Measurements from ENCODE around the gene SLC38A10. TPM values are rescaled to one million over a fixed set of nuclear protein-coding genes. Genes with fewer than 3 reads are reported as not detected.

SLC38A10 gene
- polyA plus RNA-seq, 6 donors from 2014 or later: 44.0 to 82.0 (median 51.0) TPM

DNA sequence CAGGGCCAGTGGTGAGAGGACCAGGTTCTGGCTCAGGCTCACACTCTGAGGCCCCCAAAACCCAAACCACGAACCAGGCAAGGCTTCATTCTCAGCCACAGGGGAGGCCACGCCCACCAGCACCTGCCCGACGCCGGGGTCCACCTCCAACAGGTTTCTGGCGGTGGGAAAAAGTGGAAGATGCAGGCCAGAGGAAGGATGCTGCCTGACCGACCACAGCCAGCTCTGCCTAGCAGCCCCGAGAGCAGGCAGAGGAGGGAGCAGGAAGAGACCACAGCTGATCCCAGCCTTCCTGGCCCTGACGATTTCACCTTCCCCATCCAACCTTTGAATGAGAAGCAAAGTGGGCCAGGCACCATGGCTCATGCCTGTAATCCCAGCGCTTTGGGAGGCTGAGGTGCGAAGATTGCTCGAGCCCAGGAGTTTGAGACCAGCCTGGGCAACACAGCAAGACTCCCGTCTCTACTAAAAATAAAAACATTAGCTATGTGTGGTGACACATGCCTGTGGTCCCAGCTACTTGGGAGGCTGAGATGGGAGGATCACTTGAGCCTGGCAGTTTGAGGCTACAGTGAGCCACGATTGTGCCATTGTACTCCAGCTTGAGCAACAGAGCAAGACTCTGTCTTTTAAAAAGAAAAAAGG is 30.7 kb upstream of the SLC38A10 start:
- Mint-ChIP-seq H3K4me3 (no peak overlapping the region), H3K36me3 (no peaks in the 10 kb centered on the region), H3K9me3 (no peaks in the 10 kb centered on the region), H3K27me3 (peaks cover 0 to 5% (median 0%) of the 10 kb centered on the region in 3 donors), H3K27ac (no peak overlapping the region), H3K4me1 (no peaks in the 10 kb centered on the region)
- no peak for DNase-seq
- no peak for ATAC-seq (ENCODE audit: low read depth in 2 of 2)

DNA sequence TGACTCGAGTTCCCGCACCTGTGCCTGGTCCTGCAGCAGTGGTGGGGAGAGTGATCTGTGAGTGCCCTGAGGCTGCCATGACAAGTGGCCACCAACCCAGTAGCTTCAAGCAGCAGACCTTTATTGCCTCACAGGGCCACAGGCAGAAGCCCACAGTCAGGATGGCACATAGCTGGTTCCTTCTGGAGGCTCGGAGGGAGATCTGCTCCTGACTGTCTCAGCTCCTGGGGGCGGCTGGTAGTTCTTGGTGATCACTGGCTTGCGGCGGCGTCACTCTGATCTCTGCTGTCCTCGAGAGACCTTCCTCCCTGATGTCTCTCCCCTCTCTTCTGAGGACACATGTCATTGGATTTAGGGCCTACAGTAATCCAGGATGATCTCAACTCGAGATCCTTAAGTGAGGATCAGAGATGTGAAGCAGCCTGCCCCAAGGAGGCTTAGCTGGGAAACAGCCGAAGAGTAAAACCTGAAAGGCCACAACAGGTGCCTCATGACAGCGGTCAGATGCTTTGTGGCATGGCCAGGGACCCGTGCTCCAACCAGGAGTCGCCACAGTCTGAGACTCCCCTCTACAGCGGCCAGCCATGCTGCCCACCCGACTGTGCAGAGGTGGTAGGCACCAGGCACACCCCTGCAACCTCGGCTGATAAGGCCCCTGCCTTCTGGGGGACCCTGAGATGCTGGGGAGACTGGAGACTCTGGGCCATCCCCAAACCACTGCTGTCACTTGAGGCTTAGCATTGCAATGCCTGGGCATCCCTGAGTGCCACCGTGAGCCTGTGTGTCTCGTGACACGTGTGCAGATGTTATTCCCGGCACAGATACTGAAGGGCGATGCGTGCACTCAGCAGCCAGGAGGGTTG is 30.0 kb upstream of the SLC38A10 start:
- Mint-ChIP-seq H3K4me3 (no peak overlapping the region), H3K27ac (no peak overlapping the region), H3K27me3 (peaks cover 0 to 9% (median 0%) of the 10 kb centered on the region in 3 donors), H3K4me1 (no peaks in the 10 kb centered on the region), H3K9me3 (no peaks in the 10 kb centered on the region), H3K36me3 (no peaks in the 10 kb centered on the region)
- no peak for ATAC-seq (ENCODE audit: low read depth in 2 of 2)
- DNase-seq: no peak

DNA sequence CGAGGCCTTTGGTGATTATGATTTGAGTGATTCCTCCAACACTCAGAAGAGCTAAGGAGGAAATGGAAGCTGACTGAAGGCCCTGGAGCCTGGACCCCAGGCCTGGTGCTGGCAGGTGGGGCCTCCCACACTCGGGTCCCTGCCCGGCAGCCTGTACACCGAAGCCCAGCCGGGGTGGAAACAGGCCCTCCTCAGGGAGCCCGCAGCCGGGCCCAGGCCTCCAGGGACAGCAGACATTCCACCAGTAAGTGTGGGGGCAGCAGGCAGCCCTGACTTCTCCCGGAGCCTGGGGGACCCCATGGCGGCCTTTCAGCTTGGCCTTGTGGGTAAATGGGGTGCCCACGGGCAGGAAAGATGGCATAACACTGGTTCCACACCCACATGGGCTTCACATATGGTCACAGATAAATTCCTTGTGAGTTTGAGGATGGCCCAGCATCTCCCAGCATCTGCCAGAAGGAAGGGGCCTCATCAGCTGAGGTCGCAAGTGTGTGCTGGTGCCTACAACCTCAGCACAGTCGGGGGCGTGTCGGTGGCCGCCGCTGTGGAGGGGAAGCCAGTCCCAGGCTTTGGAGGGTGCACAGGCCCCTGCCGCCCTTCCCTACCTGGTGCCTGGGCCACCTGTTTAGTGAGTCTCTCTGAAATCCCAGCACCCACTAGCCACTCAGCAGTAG is 29.2 kb upstream of the SLC38A10 start:
- ATAC-seq (ENCODE audit: low read depth in 2 of 2) (no peak), DNase-seq (no peak)
- Mint-ChIP-seq H3K4me1 (no peaks in the 10 kb centered on the region), H3K4me3 (no peak overlapping the region), H3K27me3 (peaks cover 0 to 9% (median 0%) of the 10 kb centered on the region in 3 donors), H3K9me3 (no peaks in the 10 kb centered on the region), H3K27ac (no peak overlapping the region), H3K36me3 (no peaks in the 10 kb centered on the region)

DNA sequence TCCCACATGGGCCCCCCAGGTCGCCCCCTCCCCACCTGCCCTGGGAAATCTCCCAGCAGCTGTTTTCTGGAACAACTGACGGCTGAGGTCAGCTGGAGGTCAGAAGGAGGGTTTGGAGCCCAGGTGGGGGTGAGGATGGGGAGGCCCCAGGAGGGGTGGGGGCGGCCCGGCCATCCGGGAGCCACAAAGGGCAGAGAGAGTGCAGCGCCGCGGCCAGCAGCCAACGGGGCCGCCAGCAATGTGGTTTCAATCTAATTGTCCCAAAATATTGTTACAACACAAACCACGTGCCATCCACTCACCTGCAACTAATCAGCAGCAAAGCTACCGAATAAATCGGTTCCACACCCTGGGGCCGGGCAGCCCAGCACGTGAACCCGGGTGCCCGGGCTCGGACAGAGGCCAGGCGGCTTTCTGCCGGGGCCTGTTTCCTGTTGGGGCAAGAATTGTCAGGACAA is 28.3 kb upstream of the SLC38A10 start:
- Mint-ChIP-seq H3K4me1 (no peaks in the 10 kb centered on the region), H3K27ac (no peak overlapping the region), H3K36me3 (no peaks in the 10 kb centered on the region), H3K27me3 (peaks cover 0 to 9% (median 0%) of the 10 kb centered on the region in 3 donors), H3K9me3 (no peaks in the 10 kb centered on the region), H3K4me3 (no peak overlapping the region)
- DNase-seq: no peak
- ATAC-seq (ENCODE audit: low read depth in 2 of 2): no peak

DNA sequence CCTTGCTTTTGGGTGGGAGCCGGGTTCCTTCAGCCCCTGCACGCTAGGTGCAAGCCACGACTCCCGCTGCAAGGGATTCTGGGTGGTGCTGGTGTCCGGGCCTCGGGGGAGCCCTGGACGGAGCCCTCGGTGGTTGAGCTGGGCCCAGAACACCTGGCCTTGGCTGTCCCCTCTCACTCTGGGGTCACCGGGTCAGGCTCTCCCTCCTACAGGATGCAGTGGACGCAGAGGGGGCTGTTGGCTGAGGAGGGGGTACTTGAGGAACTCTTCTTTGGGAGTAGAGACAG is 27.9 kb upstream of the SLC38A10 start:
- no peak overlapping the region for H3K27ac Mint-ChIP-seq
- DNase-seq (no peak), ATAC-seq (ENCODE audit: low read depth in 2 of 2) (no peak)
- no peaks in the 10 kb centered on the region for H3K9me3 Mint-ChIP-seq
- peaks cover 0 to 9% (median 0%) of the 10 kb centered on the region in 3 donors for H3K27me3 Mint-ChIP-seq
- no peaks in the 10 kb centered on the region for H3K4me1 Mint-ChIP-seq
- H3K4me3 Mint-ChIP-seq: no peak overlapping the region
- H3K36me3 Mint-ChIP-seq: no peaks in the 10 kb centered on the region

DNA sequence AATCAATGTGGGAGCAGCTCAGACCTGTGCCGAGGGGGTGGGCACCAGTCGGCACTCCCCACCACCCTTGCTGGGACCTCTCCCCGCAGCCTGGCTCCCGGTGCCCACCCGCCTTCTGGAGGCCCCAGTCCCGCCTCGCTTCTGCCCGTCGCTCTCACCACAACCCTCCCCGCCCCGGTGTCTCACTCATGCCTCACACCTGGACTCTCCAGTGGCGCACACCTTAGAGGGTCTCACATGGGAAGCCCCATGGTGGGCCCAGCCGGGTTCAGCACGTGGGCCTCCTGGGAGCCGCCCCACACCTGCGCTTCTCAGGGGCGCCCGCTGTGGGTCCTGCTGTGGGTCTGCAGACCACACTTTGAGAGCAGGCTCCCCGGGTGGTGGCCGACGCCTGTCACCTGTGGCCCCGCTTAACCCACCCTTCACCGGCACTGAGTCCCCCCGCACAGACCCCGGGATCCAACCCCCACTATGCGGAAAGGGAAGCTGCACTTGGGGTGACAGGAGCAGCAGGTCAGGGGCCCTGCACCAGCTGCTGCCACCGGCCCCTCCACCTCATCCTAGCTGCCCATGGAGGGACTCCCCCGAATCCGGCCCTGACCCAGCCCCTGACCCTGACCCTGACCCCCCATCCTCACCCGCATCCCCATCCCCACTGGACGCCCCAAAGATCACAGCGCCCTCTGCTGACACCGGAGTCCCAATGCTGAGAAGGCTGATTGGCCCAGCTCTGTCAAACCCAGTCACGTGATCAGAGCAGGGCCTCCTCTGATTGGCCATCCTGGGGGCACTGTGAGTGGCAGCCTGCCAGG is 27.4 kb upstream of the SLC38A10 start:
- Mint-ChIP-seq H3K36me3 (no peaks in the 10 kb centered on the region), H3K27me3 (peaks cover 0 to 9% (median 0%) of the 10 kb centered on the region in 3 donors), H3K4me1 (no peaks in the 10 kb centered on the region), H3K27ac (no peak overlapping the region), H3K4me3 (no peak overlapping the region), H3K9me3 (no peaks in the 10 kb centered on the region)
- ATAC-seq (ENCODE audit: low read depth in 2 of 2): peak; percentile 50 to 51
- DNase-seq: no peak

DNA sequence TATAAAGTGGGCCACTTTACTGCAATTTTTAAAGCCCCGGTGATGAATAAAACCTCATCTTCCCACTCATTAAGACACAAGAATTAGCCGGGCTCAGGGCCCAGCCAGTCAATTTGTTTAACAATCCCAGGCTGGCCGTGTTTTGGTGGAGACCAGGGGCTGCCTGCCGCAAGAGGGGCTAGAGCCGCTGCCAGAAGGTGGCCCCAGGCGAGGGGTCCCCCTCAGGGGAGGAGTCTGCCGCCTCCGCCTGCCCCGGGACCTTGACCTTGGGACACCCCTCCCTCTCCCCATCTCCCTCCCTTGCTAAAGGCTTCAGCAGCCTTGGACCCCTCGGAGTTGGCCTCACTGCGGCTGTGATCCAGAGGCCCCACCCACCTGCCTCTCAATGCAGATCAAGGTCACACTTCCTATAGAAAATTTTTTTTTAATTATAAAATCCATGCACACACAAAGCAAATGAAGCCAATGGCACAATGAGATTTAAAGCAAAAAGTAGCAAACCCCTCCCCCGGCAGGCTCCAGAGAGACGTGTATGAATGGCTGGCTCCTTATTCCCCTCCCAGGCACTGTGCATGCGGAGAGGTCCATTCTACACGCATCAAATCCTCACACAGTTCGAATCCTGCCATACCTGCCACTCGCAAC is 23.0 kb upstream of the SLC38A10 start:
- no peak for ATAC-seq (ENCODE audit: low read depth in 2 of 2)
- Mint-ChIP-seq H3K4me1 (no peaks in the 10 kb centered on the region), H3K4me3 (no peak overlapping the region), H3K9me3 (no peaks in the 10 kb centered on the region), H3K27me3 (peaks cover 0 to 18% (median 0%) of the 10 kb centered on the region in 3 donors), H3K27ac (peak overlapping the region in 1 of 6 donors; percentile 30), H3K36me3 (no peaks in the 10 kb centered on the region)
- no peak for DNase-seq

DNA sequence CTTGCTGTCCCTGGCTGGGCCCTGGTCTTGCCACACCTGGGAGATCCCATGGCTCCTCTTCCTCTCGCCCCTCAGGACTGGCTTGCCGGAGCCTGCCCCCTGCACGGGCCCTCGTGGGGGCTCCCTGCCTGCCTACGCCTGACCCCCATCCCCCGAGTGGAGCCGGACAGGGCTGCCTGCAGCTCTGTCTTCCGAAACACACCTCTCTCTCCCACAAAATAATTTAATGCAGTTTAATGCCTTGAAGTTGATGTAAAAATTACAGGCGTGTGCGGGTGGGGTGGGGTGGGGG is 22.4 kb upstream of the SLC38A10 start:
- no peak overlapping the region for H3K4me3 Mint-ChIP-seq
- DNase-seq (no peak), ATAC-seq (ENCODE audit: low read depth in 2 of 2) (no peak)
- no peaks in the 10 kb centered on the region for H3K9me3 Mint-ChIP-seq
- H3K27me3 Mint-ChIP-seq: peaks cover 0 to 18% (median 0%) of the 10 kb centered on the region in 3 donors
- H3K4me1 Mint-ChIP-seq: no peaks in the 10 kb centered on the region
- no peak overlapping the region for H3K27ac Mint-ChIP-seq
- H3K36me3 Mint-ChIP-seq: no peaks in the 10 kb centered on the region

DNA sequence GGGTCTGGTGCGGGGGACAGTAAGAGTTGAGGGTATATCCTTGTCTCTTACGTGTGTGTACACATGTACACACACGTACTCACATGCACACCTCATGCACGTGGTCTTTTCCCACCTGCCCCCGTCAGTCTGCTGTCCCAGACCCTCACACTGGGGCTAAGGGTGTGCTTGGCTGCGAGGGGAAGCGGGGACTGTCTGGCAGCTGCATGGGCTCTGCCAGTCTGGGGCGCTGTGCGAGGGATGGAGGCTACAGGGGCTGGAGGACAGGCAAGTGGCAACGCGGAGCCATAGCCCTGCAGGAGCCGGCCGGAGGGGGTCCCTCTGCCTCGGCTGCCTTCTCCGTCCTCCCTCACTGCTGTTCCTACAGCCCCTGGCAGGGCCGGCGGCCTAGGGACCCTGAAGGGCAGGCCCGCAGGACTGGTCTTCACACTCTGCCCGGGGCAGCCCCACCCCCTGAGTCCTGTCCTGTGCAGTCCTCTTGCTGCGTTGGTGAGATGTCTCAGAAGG is 20.8 kb upstream of the SLC38A10 start:
- no peak for ATAC-seq (ENCODE audit: low read depth in 2 of 2)
- no peaks in the 10 kb centered on the region for H3K36me3 Mint-ChIP-seq

DNA sequence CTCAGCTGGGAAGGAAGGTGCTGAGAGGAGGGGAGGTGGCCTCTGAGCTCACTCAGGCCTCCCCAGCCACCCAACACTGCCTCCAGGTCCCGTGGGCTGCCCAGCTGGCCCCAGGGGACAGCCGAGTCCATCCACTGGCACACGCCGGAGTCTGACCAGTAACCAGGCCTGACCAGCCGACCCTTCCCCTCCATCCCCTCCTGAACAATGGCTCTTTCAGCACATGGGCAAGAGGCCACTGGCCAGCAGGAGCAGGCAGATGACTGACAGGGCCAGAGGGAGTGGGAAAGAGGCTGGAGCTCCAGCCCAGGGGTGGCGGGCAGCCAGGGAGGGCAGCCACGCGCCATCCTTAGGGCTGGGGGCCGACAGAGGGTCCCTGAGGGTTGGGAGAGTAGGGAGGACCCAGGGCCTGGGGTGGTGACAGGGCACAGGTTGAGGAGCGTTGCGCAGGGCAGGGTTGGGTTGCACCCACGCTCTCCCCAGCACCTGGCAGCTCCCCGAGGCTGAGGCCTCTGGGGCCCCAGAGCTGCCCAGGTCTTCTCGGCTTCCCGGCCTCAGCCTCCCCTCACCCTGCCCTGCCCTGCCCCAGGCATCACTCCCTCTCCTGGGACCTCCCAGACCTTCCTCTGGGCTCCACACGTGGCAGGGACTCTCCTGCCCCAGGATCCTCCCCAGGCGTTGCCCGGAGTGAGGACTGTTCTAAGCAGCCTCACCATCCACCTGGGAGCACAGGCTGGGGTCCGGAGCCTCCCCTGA is 20.2 kb upstream of the SLC38A10 start:
- H3K4me1 Mint-ChIP-seq: no peaks in the 10 kb centered on the region
- H3K9me3 Mint-ChIP-seq: no peaks in the 10 kb centered on the region
- H3K27ac Mint-ChIP-seq: no peak overlapping the region
- DNase-seq: no peak
- H3K27me3 Mint-ChIP-seq: peaks cover 0 to 15% (median 0%) of the 10 kb centered on the region in 3 donors
- no peak for ATAC-seq (ENCODE audit: low read depth in 2 of 2)
- H3K4me3 Mint-ChIP-seq: no peak overlapping the region
- H3K36me3 Mint-ChIP-seq: no peaks in the 10 kb centered on the region

More for the DNA sequence above, 20.8 kb upstream of the SLC38A10 start:
- H3K27ac Mint-ChIP-seq: no peak overlapping the region
- no peaks in the 10 kb centered on the region for H3K4me1 Mint-ChIP-seq
- DNase-seq: no peak
- peaks cover 0 to 17% (median 0%) of the 10 kb centered on the region in 3 donors for H3K27me3 Mint-ChIP-seq
- no peaks in the 10 kb centered on the region for H3K9me3 Mint-ChIP-seq
- no peak overlapping the region for H3K4me3 Mint-ChIP-seq

DNA sequence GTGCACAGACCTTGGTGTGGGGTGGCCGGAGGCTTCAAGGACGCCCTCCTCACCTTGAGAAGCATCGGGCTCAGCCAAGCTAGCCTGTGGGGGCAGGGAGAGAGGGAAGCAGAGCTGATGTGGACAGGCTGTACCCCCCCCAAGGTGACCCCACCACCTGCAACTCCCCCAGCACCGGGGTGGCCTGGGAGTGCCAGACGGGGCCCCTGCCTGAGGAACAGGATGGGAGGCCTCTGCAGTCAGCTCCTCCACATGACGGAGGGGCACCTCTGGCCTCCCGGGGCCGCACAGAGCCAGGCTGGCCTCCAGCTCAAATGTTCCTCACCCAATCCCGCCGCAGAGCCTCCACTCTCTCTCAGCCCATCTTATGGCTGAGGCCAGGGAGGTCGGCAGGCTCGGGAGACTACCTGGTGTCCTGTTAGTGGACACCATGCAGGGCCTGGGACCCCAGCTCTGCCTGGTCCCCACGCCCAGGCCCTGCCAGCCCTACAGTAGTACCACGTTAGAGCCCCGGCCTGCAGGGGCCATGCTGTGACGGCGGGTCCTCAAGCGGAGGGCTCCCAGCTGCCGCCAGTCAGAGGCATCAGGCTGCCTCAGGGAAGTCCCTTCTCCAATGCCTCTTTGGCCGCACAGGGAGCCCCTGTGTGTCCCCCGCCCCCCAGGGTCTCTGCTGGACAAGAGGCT is 19.4 kb upstream of the SLC38A10 start:
- Mint-ChIP-seq H3K4me1 (no peaks in the 10 kb centered on the region), H3K27ac (no peak overlapping the region), H3K27me3 (peaks cover 0 to 16% (median 0%) of the 10 kb centered on the region in 3 donors), H3K36me3 (no peaks in the 10 kb centered on the region), H3K9me3 (no peaks in the 10 kb centered on the region), H3K4me3 (no peak overlapping the region)
- DNase-seq (no peak), ATAC-seq (ENCODE audit: low read depth in 2 of 2) (no peak)

Measured in naive B cell (primary cell).